Thoracic aorta (tissue), 2 donors: Measurements from ENCODE around the gene RIMBP2. TPM values are rescaled to one million over a fixed set of nuclear protein-coding genes. Genes with fewer than 3 reads are reported as not detected.

Experiments
- ATAC-seq: fragments of 150-250 bp; one replicate; pipeline ENCODE4 v1.8.0; 2017; ENCODE audit warnings: low read depth; ENCODE audit not compliant: insufficient number of reproducible peaks, low FRiP score
- DNase-seq: peaks from one replicate; pipeline ENCODE4 v3.0.0-alpha.2; 2020; ENCODE audit warnings: low spot score
- H3K27ac ChIP-seq, 2 donors: fragments of 200-600 bp; sonication (generic); 1 replicate in 1 of 2; 2 replicates in 1 of 2; pipeline ENCODE4 v1.5.1; 2016; ENCODE audit warnings: mild to moderate bottlenecking in 2 of 2, moderate library complexity in 2 of 2
- H3K27me3 ChIP-seq: fragments of 200-600 bp; sonication (generic); replicated peaks from 2 replicates; pipeline ENCODE4 v1.6.0; 2016; ENCODE audit warnings: mild to moderate bottlenecking; ENCODE audit not compliant: insufficient read depth
- H3K36me3 ChIP-seq: fragments of 200-600 bp; sonication (generic); one replicate; pipeline ENCODE4 v1.5.1; 2016
- H3K4me1 ChIP-seq, 2 donors: fragments of 200-600 bp; sonication (generic); 1 replicate in 1 of 2; 2 replicates in 1 of 2; pipeline versions ENCODE4 v1.5.1 to v1.6.0; 2016; ENCODE audit warnings: low read depth in 2 of 2, mild to moderate bottlenecking in 1 of 2; ENCODE audit not compliant: control insufficient read depth in 1 of 2
- H3K4me3 ChIP-seq: fragments of 200-600 bp; sonication (generic); 2 replicates; pipeline ENCODE4 v1.5.1; 2016; ENCODE audit warnings: mild to moderate bottlenecking
- H3K9me3 ChIP-seq: fragments of 200-600 bp; sonication (generic); 2 replicates; pipeline ENCODE4 v1.5.1; 2016
- CTCF ChIP-seq: fragments of 200-600 bp; sonication (generic); IDR thresholded peaks from one replicate; pipeline ENCODE4 v1.5.1; 2019; ENCODE audit warnings: antibody characterized with exemption
- total RNA-seq, 2 donors: library from RNA; depleted of rRNA; stranded (reverse); fragments of >200 nt; gene quantifications; one replicate each; pipeline versions ENCODE4 v1.1.0 to v1.2.3, GENCODE V29; 2016

Gene RIMBP2
- total RNA-seq, 2 donors from 2014 or later = 0.54 to 0.92 TPM

GRCh38 chr12:130382818-130383217 is 333.3 kb downstream of the RIMBP2 start:
- H3K36me3 ChIP-seq = no peaks in the 10 kb centered on the region
- ATAC-seq (no peak), DNase-seq (no peak)
- H3K4me3 ChIP-seq = no peak overlapping the region
- no peaks in the 10 kb centered on the region for H3K9me3 ChIP-seq
- no peak for TF ChIP-seq CTCF
- H3K27me3 ChIP-seq = no peaks in the 10 kb centered on the region
- H3K4me1 ChIP-seq = no peaks in the 10 kb centered on the region
- no peak overlapping the region for H3K27ac ChIP-seq

- no peaks in the 10 kb centered on the region for H3K27me3 ChIP-seq
- DNase-seq = no peak
These were observed 340.5 kb downstream of the RIMBP2 start for GRCh38 chr12:130375296-130376287.

GRCh38 chr12:130374083-130374482 is 342.0 kb downstream of the RIMBP2 start:
- no peaks in the 10 kb centered on the region for H3K9me3 ChIP-seq
- DNase-seq (no peak), ATAC-seq (no peak)
- no peak overlapping the region for H3K27ac ChIP-seq
- H3K4me1 ChIP-seq = no peaks in the 10 kb centered on the region
- no peaks in the 10 kb centered on the region for H3K27me3 ChIP-seq
- no peak for TF ChIP-seq CTCF
- H3K4me3 ChIP-seq = no peak overlapping the region
- H3K36me3 ChIP-seq = no peaks in the 10 kb centered on the region

More at GRCh38 chr12:130375296-130376287, 340.5 kb downstream of the RIMBP2 start:
- H3K4me3 ChIP-seq = no peak overlapping the region
- H3K9me3 ChIP-seq = no peaks in the 10 kb centered on the region
- H3K27ac ChIP-seq = no peak overlapping the region
- TF ChIP-seq CTCF = no peak
- no peak for ATAC-seq
- no peaks in the 10 kb centered on the region for H3K36me3 ChIP-seq
- no peaks in the 10 kb centered on the region for H3K4me1 ChIP-seq

- no peak overlapping the region for H3K27ac ChIP-seq
- ATAC-seq = no peak
- no peaks in the 10 kb centered on the region for H3K4me1 ChIP-seq
These were observed 343.2 kb downstream of the RIMBP2 start for GRCh38 chr12:130372936-130373335.

More at GRCh38 chr12:130372936-130373335, 343.2 kb downstream of the RIMBP2 start:
- no peak overlapping the region for H3K4me3 ChIP-seq
- DNase-seq = no peak
- H3K27me3 ChIP-seq = no peaks in the 10 kb centered on the region
- H3K9me3 ChIP-seq = no peaks in the 10 kb centered on the region
- no peak for TF ChIP-seq CTCF
- no peaks in the 10 kb centered on the region for H3K36me3 ChIP-seq
